ENCODE results near the gene SLC39A11.

SLC39A11 gene

GRCh38 chr17:72794152-72794551 lies 298.3 kb downstream of the SLC39A11 start:
- DNase-seq: no peak
- Histone ChIP-seq H3K27me3 (ENCODE audit: insufficient read depth, low read depth, severe bottlenecking) (no peaks in the 10 kb centered on the region), H3K27ac (no peak overlapping the region), H3K4me3 (ENCODE audit: low read depth, low read length) (no peak overlapping the region), H3K9me3 (ENCODE audit: severe bottlenecking) (peaks cover 14% of the 10 kb centered on the region), H3K36me3 (peaks cover 29% of the 10 kb centered on the region)
- TF ChIP-seq, protein P1, sequence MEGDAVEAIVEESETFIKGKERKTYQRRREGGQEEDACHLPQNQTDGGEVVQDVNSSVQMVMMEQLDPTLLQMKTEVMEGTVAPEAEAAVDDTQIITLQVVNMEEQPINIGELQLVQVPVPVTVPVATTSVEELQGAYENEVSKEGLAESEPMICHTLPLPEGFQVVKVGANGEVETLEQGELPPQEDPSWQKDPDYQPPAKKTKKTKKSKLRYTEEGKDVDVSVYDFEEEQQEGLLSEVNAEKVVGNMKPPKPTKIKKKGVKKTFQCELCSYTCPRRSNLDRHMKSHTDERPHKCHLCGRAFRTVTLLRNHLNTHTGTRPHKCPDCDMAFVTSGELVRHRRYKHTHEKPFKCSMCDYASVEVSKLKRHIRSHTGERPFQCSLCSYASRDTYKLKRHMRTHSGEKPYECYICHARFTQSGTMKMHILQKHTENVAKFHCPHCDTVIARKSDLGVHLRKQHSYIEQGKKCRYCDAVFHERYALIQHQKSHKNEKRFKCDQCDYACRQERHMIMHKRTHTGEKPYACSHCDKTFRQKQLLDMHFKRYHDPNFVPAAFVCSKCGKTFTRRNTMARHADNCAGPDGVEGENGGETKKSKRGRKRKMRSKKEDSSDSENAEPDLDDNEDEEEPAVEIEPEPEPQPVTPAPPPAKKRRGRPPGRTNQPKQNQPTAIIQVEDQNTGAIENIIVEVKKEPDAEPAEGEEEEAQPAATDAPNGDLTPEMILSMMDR (IDR thresholded peaks at IDR 0.05; ENCODE audit: low read depth, low read length): no peak

GRCh38 chr17:72792771-72793170 lies 299.7 kb downstream of the SLC39A11 start:
- Histone ChIP-seq H3K27ac (no peak overlapping the region), H3K27me3 (ENCODE audit: insufficient read depth, low read depth, severe bottlenecking) (no peaks in the 10 kb centered on the region), H3K9me3 (ENCODE audit: severe bottlenecking) (peaks cover 11% of the 10 kb centered on the region), H3K4me3 (ENCODE audit: low read depth, low read length) (no peak overlapping the region), H3K36me3 (peaks cover 29% of the 10 kb centered on the region)
- no peak for DNase-seq
- TF ChIP-seq, protein P1 (IDR thresholded peaks at IDR 0.05; ENCODE audit: low read depth, low read length): no peak

DNA sequence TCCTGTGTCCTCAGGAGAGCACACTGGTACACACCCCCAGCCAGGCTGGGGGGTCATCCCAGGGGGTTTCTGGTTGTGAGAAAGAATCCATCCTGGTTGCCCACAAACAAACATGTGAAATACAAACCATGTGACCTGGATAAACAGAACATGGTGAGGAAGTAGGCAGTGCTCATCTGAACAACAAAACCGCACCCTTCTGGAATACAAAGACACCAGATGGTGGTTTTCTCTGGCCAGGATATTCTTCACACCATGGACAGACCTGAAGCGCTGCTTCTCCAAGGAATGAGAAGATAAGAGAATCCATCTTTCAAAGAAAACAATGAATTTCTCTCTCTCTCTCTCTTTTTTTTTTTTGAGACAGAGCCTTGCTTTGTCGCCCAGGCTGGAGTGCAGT lies 302.3 kb downstream of the SLC39A11 start:
- H3K27ac ChIP-seq: peak overlapping the region; percentile 57
- no peaks in the 10 kb centered on the region for H3K27me3 ChIP-seq (ENCODE audit: insufficient read depth, low read depth, severe bottlenecking)
- TF ChIP-seq, protein P1 (IDR thresholded peaks at IDR 0.05; ENCODE audit: low read depth, low read length): no peak
- H3K36me3 ChIP-seq: peaks cover 28% of the 10 kb centered on the region
- DNase-seq: no peak
- no peak overlapping the region for H3K4me3 ChIP-seq (ENCODE audit: low read depth, low read length)
- H3K9me3 ChIP-seq (ENCODE audit: severe bottlenecking): peaks cover 6% of the 10 kb centered on the region

- no peak for DNase-seq
- Histone ChIP-seq H3K27me3 (ENCODE audit: insufficient read depth, low read depth, severe bottlenecking) (no peaks in the 10 kb centered on the region), H3K36me3 (peaks cover 25% of the 10 kb centered on the region), H3K4me3 (ENCODE audit: low read depth, low read length) (no peak overlapping the region), H3K9me3 (ENCODE audit: severe bottlenecking) (peaks cover 6% of the 10 kb centered on the region), H3K27ac (peak overlapping the region; percentile 57)
- TF ChIP-seq, protein P1 (IDR thresholded peaks at IDR 0.05; ENCODE audit: low read depth, low read length): no peak
Measured at GRCh38 chr17:72789711-72790110, 302.8 kb downstream of the SLC39A11 start.

GRCh38 chr17:72788950-72789585 lies 303.4 kb downstream of the SLC39A11 start:
- Histone ChIP-seq H3K27ac (no peak overlapping the region), H3K36me3 (peaks cover 22% of the 10 kb centered on the region)
- DNase-seq: no peak

More at GRCh38 chr17:72788950-72789585, 303.4 kb downstream of the SLC39A11 start:
- Histone ChIP-seq H3K27me3 (ENCODE audit: insufficient read depth, low read depth, severe bottlenecking) (no peaks in the 10 kb centered on the region), H3K4me3 (ENCODE audit: low read depth, low read length) (no peak overlapping the region), H3K9me3 (ENCODE audit: severe bottlenecking) (peaks cover under 1% of the 10 kb centered on the region)
- TF ChIP-seq, protein P1 (IDR thresholded peaks at IDR 0.05; ENCODE audit: low read depth, low read length): no peak

Measured in WERI-Rb-1 (cell line).